ACHN (cell line): ENCODE results near the gene AP1M1.
A peak's percentile ranks its signal among the peaks of the same experiment; 100 is the strongest.

ENCODE experiments used
- DNase-seq: peaks from one replicate; pipeline ENCODE4 v3.0.0-alpha.2; 2015
- in situ Hi-C: cut with HindIII; loops from 2 replicates; pipeline ENCODE4 v1.10.0; 2017; ENCODE audit warnings: low sequenced_read_pairs, low pct_ligation_motif_present, low pct_unique_long_range_greater_than_20kb

Gene AP1M1

DNA sequence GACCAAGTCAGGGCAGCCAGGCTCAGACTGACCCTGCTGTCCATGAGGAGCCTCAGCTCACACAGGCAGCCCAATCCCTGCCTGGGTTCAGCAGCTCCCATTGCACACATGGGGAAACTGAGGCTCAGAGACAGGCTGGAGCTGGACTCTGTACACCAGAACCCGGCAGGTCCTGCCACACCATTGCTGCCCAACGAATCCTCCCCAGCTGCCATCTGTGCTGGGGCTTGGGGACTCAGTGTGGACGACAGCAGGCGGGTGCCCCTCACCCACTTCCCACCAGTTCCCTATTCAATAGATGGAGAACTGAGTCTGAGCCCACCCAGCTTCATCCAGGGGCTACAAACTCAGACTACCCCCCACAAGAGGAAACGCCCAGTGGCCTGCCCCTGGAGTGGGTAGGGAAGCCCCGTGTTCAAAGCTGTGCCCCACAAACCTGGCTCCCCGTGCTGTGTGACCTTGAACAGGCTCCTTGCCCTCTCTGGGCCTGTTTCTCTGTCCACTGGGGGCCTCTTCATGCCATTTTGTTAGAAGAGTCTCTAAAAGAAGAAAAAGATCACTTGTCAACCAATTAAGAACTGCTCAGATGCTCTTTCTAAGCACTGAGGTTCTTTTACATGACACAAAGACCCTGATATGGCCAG is 50.8 kb downstream of the AP1M1 start:
- in situ Hi-C loops = no loop called here
- no peak for DNase-seq

DNA sequence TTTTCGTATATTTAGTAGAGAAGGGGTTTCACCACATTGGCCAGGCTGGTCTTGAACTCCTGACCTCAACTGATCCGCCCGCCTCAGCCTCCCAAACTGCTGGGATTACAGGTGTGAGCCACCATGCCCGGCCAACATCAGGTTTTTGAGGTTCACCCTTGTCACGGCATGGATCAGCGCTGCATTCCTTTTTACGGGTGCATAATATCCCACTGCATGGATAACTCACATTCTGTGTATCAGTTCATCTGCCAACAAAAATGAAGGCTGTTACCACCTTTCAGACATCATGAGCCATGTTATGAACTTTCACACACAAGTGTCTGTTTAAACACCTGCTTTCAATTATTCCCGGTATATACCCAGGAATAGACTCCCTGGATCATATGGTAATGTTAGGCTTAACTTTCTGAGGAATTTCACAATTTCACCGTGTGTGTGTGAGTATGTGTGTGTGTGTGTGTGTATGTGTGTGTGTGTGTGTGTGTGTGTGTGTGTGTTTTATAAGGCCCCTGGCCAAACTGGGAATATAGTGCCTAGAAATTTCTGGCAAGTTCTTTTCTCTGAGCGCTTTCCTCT is 52.2 kb downstream of the AP1M1 start:
- in situ Hi-C loops = no loop called here

DNA sequence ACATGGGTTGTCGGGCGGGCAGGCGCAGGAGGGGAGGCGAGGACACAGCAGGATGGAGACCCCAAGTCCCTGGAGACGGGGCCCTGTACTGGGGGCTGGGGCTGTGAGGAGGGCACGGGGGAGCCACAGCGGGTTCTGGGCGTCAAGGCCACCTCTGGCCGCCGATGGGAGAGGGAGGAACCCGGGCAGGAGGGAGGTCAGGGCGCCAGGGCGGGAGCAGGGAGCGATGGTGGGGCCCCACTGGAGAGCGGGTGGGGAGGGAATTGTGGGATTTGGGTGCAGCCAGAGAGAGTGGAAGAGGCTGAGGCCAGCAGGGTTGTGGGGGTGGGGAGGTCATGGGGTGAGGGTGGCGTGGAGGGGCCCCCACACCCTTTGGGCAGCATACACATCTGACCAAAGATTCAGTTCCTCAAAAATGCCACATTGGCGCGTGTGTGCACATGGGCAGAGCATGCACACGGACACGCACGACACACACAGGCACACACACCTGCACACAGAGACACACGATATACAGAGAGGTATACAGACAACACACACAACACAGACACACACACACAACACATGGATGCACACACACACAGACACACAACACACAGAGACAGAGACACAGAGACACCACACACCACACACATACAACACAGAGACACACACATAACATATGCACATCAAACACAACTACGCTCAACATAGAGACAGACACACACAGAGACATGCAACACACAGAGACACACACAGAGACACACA is 54.9 kb downstream of the AP1M1 start:
- no peak for DNase-seq
- in situ Hi-C loops = no loop called here

More for the DNA sequence above, 52.2 kb downstream of the AP1M1 start:
- no peak for DNase-seq

DNA sequence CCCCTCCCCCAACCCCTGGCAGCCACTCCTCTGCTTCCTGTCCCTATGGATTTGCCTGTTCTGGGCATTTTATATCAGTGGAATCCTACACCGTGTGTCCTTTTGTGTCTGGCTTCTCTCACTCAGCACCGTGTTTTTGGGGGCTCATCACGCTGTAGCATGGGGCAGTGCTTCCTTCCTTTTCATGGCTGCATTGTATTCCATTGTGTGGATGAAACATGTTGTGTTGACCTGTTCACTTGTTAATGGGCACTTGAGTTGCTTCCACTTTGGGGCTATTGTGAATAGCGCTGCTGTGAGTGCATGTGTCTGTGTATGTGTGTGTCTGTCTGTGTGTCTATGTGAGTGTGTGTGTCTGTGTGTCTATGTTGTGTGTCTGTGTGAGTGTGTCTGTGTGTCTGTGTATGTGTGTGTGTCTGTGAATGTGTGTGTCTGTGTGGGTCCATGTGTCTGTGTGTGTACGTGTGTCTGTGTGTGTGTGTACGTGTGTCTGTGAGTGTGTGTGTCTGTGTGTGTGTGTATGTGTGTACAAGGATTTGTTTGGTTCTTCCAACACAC is 57.2 kb downstream of the AP1M1 start:
- in situ Hi-C loops = no loop called here
- no peak for DNase-seq

DNA sequence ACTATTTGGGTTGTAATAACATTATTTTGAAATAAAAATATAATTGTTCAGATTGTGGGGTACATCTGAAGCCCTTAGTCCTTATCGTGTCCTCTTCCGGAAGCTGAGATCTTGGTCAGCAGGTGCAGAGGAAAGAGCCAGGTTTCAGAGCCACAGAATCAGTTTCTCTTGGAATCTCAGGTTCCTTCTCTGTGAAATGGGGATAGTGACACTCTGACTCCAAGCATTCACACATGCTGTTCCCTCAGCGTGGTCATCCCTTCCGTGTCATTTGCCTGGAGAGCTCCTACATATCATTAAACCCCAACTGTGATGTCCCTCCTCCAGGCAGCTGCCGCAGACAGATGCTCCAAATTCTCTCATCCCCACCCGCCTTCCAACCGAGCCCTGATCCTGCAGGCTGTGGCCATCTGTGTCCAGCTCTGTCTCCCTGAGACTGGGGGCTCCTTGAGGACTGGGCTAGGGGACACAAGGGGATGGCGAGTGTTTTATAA is 59.8 kb downstream of the AP1M1 start:
- DNase-seq = no peak
- in situ Hi-C loops = no loop called here

DNA sequence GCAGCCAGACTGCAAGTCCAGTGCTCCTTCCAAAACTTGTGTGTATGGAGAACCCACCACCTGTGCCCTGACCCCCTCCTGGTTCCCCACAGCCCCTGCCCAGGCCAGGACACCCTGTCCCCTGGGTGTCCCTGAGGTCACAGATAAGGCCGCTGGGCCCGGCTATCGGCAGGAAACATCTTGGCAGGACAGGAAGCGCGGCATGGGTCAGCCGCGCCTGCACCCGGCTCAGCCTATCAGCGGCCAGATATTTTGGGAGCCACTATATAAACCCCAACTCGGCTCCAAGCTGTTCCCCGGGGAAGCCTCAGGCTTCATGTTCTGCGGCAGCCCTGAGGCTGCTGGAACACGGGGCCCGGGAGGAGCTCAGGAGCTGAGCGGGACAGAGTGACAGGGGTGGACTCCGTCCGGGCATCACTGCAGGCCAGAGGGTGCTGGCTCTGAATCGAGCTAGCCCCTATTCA is 60.8 kb downstream of the AP1M1 start:
- DNase-seq = no peak
- in situ Hi-C loops = no loop called here

DNA sequence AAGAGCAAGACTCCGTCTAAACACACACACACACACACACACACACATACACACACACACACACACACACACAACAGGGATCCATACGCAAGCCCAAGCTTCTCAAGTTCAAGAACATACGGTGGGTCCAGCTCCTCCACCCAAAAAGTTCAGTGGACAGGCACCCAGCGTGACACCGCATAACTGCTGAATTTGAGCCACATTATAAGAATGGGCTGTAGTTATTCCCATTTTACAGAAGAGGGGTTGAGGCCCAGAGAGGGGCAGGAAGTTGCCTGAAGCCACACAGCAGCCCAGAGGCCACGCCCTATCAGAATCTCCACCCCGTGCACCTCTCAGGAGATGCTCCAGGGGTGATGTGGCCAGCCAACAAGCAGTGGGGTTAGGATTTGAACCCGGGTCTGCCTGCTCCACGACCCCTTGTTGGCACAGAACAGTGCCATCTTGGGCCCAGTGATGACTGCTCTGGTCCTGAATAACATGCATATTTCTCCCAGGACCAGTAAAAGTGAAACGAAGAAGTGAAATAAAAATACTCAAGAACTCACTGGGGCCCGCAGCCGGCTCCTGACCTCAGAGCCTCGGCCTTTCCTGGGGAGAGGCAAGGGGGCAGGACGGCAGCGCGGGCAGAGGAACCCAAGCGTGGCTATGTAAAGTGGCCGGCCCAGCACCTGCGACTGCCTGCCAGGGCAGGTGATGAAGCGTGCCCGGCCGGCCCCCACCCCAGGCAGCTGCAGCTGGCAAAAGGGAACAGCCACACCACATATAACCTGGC is 61.9 kb downstream of the AP1M1 start:
- peak; percentile 4 for DNase-seq
- in situ Hi-C loops = no loop called here

DNA sequence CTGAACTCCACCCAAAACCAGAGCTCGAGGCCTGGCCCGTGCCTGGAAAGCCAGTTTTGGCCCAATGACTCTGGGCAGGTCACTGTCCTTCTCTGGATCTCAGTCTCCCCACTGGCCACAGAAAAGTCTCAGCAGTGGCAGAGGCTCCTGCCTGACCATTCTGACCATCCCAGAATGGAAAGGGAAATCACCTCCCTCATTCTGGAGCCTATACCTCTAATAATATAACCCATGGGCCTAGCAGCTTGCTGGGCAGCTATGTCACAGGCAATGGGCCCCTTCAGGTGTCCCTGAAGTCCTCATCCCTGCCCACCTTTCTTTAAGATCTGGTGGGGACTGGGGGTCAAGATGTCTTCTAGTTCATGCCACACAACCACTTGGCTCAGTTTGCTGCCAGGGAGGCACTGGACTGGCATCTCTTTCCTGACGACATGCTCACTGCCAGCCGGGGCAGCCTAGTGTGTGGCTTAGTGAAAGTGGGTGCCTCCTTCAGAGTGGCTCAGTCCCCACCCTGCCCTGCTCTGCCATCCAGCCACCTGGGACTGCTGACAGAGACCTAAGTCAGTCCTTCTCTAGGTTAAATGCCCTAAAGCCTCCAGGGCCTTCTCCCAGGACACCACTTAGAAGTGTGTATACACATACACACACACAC is 62.6 kb downstream of the AP1M1 start:
- DNase-seq = no peak
- in situ Hi-C loops = no loop called here

DNA sequence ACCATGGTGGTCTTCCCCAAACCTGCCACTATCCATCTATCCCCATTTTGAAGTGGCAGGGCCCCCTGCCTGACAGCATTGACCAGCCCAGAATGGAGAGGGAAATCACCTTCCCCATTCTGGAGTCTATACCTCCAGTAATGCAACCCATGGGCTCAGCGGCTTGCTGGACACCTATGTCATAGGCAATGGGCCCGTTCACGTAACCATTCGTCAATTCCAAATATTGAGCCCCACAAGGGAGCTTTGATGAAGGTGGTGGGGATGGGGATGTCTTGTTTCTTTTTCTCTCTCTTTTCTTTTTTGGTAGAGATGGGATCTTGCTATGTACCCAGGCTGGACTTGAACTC is 63.1 kb downstream of the AP1M1 start:
- in situ Hi-C loops = no loop called here
- DNase-seq = no peak

DNA sequence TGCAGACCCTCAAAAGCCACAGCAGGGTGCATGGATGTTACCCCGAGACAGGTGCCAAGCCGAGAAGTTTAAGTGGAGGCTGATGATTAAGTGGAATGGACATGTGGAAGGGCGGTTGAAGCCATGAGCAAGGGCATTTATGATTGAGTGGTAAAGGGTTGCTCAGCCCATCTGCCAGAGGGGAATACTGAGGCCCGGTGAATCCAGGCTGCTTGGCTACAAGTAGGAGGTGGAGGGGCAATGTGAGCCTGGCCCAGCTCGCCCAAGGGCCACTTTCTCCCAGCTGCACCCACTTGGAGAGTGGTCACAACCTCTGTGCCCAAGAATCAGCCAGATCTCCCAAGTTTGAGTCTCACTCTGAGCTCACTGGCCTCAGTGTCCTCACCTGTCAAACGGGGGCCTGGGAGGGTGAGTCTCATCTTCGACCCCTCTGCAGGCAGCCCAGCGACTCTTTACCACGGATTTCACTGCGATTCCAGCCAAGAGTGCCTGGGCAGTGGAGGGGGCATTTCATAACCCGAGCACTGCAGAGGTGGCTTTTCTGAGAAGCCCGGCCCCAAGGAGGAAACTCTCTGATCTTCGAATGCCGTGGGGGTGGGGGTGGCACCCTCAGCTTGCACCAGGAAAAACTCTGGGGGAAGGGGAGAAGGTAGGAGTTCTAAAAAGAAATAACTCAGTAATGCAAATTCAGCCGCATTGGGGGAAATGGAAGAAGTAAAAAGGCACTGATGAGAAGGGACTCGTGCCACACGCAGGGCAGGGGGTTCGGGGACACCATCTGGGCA is 64.1 kb downstream of the AP1M1 start:
- in situ Hi-C loops = no loop called here

DNA sequence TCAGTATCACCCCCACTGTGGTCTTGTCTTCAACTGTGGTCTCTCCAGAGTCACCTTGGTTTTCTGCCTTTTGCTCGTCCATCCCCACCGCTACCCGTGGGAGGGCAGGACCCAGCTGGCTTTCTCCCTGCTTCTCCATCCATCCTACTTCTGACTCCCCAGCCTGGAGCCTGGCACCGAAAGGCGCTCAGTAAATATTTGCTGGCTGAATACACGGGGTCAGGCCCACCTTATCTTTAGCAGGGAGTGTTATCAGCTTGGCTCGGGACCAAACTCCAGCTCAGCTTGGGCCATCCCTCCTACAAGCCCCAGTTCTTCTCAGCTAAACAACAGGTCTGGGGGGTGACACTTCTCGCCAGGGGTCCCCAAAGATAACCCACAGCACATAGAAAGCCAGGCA is 64.9 kb downstream of the AP1M1 start:
- in situ Hi-C loops = no loop called here
- no peak for DNase-seq

More for the DNA sequence above, 64.1 kb downstream of the AP1M1 start:
- DNase-seq = no peak

DNA sequence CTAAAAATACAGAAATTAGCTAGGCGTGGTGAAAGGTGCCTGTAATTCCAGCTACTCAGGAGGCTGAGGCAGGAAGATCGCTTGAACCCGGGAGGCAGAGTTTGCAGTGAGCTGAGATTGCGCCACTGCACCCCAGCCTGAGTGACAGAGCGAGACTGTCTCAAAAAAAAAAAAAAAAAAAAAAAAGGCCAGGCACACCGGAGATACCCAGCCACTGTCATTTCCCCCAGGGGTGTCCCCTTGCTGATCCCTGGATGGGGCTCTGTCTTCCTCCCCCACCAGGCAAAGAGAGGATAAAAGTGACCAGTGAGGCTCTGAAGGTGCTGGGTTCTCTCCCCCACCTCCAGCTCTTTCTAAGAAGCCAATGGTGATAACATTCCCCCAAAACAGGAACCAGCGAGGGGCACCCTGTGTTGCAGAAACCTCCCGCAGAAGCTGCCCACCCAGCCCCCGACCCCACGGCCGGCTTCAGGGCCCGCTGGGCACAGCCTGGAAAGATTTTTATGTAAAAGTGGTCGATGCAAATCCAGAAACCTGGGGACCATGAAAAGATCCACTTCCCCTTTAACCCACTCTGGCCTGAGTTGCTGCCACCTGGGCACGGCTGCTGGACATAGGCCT is 65.5 kb downstream of the AP1M1 start:
- in situ Hi-C loops = no loop called here
- no peak for DNase-seq

DNA sequence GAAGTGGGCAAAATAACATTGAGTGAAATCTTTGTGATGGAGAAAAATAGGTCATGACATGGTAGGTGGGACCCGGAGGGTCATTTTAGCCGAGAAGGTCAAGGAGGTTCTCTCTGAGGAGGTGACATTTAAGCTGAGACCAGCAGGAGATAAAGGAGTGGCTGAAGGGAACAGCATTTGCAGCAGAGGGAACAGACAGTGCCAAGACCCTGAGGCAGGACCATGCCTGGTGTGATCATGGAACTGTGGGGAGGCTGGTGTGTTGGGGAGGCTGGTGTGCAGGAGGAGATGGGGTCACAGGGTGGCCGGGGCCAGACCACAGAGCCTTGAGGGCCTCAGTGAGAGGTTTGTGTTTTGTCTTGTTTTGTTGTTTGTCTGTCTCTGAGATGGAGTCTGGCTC is 67.5 kb downstream of the AP1M1 start:
- DNase-seq = no peak
- in situ Hi-C loops = no loop called here

DNA sequence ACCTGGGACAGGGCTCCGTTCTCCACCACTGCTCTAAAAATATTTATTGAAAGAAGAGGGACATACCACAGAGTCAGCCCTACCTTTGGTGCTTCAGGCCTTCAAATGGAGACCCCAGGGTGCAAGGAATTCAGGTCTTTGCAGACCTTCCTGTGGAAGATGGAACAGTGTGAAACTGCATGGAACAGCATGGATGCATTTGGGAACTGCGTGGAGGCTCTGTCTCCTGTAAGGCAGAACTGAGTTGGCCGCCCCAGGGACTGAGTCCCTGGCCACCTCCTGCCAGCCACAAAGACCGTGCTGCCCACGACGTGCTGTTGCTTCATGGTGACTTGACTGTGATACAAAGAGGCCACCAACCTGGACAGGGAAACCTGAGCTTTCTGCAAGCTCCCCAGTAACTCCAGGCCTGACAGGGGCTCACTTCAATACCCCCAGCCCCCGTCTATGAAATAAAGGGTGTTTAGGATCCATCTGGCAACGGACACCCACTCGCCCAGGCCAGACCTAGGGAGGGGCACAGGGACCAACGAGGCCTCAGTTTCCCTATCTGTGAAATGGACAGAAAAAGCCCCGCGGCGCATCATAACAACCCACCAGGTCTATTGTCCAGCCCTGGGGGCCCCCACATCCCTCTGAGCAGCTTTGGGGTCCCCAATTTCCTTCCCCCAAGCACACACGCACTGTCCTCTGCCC is 68.3 kb downstream of the AP1M1 start:
- no peak for DNase-seq
- in situ Hi-C loops = no loop called here

DNA sequence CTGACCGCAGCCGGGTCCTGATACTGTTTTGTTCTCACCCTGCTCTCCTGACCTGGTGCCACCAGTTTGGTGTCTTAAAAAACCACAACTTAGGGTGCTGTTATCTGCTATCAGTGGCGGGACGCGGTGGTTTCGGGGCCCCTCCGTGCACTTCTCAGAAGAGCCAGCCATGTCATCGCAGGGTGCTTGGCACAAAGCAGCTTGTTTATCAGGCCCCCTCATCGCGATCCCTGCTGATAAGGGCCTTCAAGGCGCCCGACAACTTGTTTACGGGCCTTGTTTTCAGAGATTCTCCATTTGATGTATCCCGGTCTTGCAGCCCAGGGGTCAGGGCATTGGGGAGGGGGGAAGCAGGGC is 68.9 kb downstream of the AP1M1 start:
- in situ Hi-C loops = no loop called here

DNA sequence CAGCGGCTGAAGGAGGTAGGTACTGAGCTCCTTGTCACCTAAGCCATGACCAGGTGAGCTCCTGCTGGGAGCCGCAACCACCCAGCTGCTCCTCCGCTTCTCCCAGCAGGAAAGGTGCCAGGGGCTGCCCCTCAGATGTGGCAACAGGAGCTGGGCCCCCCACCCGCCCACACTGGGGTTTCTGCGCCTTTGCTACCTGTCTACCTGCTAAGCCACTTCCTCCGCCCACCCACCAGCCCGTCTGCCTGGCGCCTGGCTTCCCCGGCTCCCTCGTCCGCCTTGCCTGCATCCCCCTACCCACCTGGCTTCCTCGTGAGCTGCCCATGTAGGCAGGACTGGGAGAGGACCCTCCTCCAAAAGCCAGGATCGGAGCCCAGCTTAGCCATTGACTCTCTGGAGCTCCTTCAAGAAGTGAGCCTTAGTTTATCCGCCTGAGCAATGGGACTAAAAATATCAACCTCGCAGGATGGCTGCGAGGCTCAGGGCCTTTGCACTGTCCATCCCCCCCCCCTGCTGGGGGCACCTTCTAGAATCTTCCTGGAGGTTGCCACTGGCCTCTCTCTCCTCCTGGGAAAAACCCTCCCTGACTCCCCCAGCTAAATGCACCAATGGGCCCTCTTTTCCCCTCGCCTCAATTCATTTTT is 71.1 kb downstream of the AP1M1 start:
- DNase-seq = no peak
- in situ Hi-C loops = no loop called here

More for the DNA sequence above, 68.9 kb downstream of the AP1M1 start:
- DNase-seq = no peak
